Lower leg skin (tissue), 4 donors: Measurements from ENCODE around the gene TPRA1. TPM values are rescaled to one million over a fixed set of nuclear protein-coding genes. Genes with fewer than 3 reads are reported as not detected.

Source experiments
- DNase-seq, 2 donors: peaks; one replicate each; pipeline ENCODE4 v3.0.0-alpha.2; 2019; ENCODE audit warnings: low spot score in 2 of 2
- H3K4me3 ChIP-seq: fragments of 200-600 bp; sonication (generic); 2 replicates; pipeline ENCODE4 v1.5.1; 2017; ENCODE audit warnings: mild to moderate bottlenecking, low read depth; ENCODE audit not compliant: poor library complexity, severe bottlenecking
- CTCF ChIP-seq, 3 donors: fragments of 450-650 bp; IDR thresholded peaks; one replicate each; pipeline ENCODE4 v1.5.1; 2016; ENCODE audit warnings: antibody characterized with exemption in 3 of 3, mild to moderate bottlenecking in 3 of 3, moderate library complexity in 2 of 3
- POLR2A ChIP-seq, 2 donors: fragments of 450-650 bp; IDR thresholded peaks; one replicate each; pipeline ENCODE4 v1.6.1; 2016 to 2017; ENCODE audit warnings: antibody characterized with exemption in 2 of 2, mild to moderate bottlenecking in 1 of 2, moderate library complexity in 1 of 2
- WGBS, 2 donors: methylation state at CpG; one replicate each; pipeline ENCODE4 v1.1.5; 2018; 5-methylcytosine and 5-hydroxymethylcytosine counted together
- intact Hi-C: fragments of 100-400 bp; cut with DNase I; formaldehyde crosslinking; loops from one replicate; pipeline ENCODE4 v1.15.0; 2023; ENCODE audit warnings: low total_unique reads
- total RNA-seq, 4 donors: library from RNA; depleted of rRNA; stranded (reverse); fragments of >200 nt; gene quantifications; one replicate each; pipeline ENCODE4 v1.1.0, GENCODE V29; 2016

Gene TPRA1
- total RNA-seq, 4 donors from 2014 or later, result 57.3 to 87.5 (median 82.4) TPM

GRCh38 chr3:127613406-127613805, 22.9 kb upstream of the TPRA1 start:
- DNase-seq, result no peak
- no peak overlapping the region for H3K4me3 ChIP-seq
- intact Hi-C loops, result no loop called here
- TF ChIP-seq POLR2A (IDR thresholded peaks at IDR 0.05) (no peak), CTCF (IDR thresholded peaks at IDR 0.05) (no peak)

GRCh38 chr3:127612966-127613365, 22.4 kb upstream of the TPRA1 start:
- no peak for TF ChIP-seq CTCF (IDR thresholded peaks at IDR 0.05)
- 62 to 64% methylated on average over 6 of the region's 6 CpGs for WGBS, 2 donors
- DNase-seq, result no peak
- intact Hi-C loops, result no loop called here
- H3K4me3 ChIP-seq, result no peak overlapping the region

DNA sequence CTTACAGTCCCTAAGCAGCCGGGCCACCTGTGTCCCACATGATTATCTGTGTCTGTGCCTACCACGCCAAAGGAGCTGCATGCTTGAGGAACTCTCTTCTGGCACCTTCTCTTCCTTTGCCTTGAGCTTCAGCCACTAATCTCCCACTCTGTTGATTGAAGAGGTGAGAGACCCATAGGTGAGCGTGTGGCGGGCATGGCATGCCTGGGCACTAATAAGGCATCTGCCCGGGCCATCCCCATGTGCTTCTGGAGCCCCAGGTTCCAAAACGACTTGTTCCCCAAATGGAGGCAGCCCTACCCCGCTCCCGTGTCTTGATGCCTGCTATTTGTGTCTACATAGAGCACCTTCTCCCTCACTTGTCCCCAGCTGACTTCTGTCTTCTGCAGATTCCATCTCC, 20.7 kb upstream of the TPRA1 start:
- WGBS, 2 donors, result 92 to 93% methylated on average over 8 of the region's 8 CpGs
- intact Hi-C loops, result no loop called here
- no peak for DNase-seq
- no peak for TF ChIP-seq POLR2A (IDR thresholded peaks at IDR 0.05)
- TF ChIP-seq CTCF (IDR thresholded peaks at IDR 0.05), result no peak
- no peak overlapping the region for H3K4me3 ChIP-seq

DNA sequence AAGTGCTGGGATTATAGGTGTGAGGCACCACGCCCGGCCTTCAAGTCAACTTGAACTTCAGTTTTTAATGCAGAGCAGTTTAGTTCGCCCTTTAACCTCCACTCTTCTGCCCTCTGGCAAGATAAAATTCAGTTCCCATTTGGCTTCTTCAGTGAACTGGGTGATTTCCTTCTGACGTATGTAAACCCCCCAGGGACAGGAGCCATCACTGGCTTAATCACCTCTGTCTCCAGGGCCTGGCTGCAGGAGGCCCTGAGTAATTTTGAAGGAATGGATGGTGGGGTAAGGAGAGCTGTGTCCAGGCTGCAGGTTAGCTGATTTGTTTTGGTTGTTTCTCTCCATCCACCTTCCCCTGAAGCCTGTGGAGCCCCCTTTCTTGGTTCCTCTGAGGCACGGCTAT, 19.6 kb upstream of the TPRA1 start:
- intact Hi-C loops, result no loop called here
- DNase-seq, result no peak
- WGBS, 2 donors, result 87 to 91% methylated on average over 5 of the region's 5 CpGs
- TF ChIP-seq CTCF (IDR thresholded peaks at IDR 0.05) (no peak), POLR2A (IDR thresholded peaks at IDR 0.05) (no peak)
- no peak overlapping the region for H3K4me3 ChIP-seq

DNA sequence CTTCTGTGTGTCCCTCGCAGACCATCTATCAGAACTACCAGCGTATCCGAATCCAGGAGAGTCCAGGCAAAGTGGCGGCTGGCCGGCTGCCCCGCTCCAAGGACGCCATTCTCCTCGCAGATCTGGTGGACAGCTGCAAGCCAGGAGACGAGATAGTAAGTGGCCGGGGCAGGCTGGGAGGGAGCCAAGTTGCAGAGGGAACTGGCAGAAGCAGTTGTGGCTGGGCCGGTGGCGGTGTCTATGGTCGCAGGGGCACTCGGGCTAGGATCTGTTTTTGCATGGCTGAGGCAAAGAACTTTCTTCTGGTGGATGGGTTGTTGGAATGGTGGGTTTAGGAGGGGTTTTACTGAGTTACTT, 17.8 kb upstream of the TPRA1 start:
- TF ChIP-seq CTCF (IDR thresholded peaks at IDR 0.05) (no peak), POLR2A (IDR thresholded peaks at IDR 0.05) (no peak)
- DNase-seq, result no peak
- WGBS, 2 donors, result 90 to 94% methylated on average over 14 of the region's 14 CpGs
- intact Hi-C loops, result no loop called here
- no peak overlapping the region for H3K4me3 ChIP-seq

- intact Hi-C loops, result no loop called here
- TF ChIP-seq CTCF (IDR thresholded peaks at IDR 0.05) (no peak), POLR2A (IDR thresholded peaks at IDR 0.05) (no peak)
- no peak overlapping the region for H3K4me3 ChIP-seq
- no peak for DNase-seq
- WGBS, 2 donors, result 90 to 98% methylated on average over 7 of the region's 7 CpGs
Observed at GRCh38 chr3:127607675-127608361, 17.3 kb upstream of the TPRA1 start.
